H1 (cell line): Measurements from ENCODE around the gene TECPR2. TPM values are rescaled to one million over a fixed set of nuclear protein-coding genes. Genes with fewer than 3 reads are reported as not detected.

Experiments used
- CTCF ChIA-PET: fragments of 300-600 bp; sonication (Branson Sonifier 250); formaldehyde crosslinking; loops from one replicate; lab custom pipeline; 2021; ENCODE audit not compliant: partially characterized antibody; lab: Charles Lee
- POLR2A ChIA-PET: fragments of 300-600 bp; sonication (Branson Sonifier 250); formaldehyde crosslinking; loops from one replicate; lab custom pipeline; 2021; ENCODE audit warnings: inconsistent platforms; ENCODE audit not compliant: partially characterized antibody; lab: Charles Lee
- DNase-seq, 2 experiments: peaks; one replicate each; pipeline versions ENCODE4 v3.0.0 to v3.0.0-alpha.2; 2010 to 2022; ENCODE audit warnings: low spot score in 2 of 2, low read depth in 1 of 2, mixed read lengths in 1 of 2
- FAIRE-seq: peaks from 2 replicates; lab custom pipeline; 2011; peaks lifted over from hg19 to GRCh38; lab: Jason Lieb, UNC
- H2AFZ ChIP-seq: 2 replicates; pipeline ENCODE4 v1.8.1; 2012; ENCODE audit warnings: low read length, inconsistent platforms
- H2AK5ac ChIP-seq: 2 replicates; pipeline ENCODE4 v1.6.1; 2013; ENCODE audit warnings: low read depth, low read length
- H2BK120ac ChIP-seq: replicated peaks from 2 replicates; pipeline ENCODE3; 2013; ENCODE audit warnings: low read depth, low read length, inconsistent platforms
- H2BK12ac ChIP-seq: 2 replicates; pipeline ENCODE4 v1.6.1; 2013; ENCODE audit warnings: low read depth, low read length
- H2BK15ac ChIP-seq: 2 replicates; pipeline ENCODE4 v1.6.1; 2013; ENCODE audit warnings: low read length
- H2BK20ac ChIP-seq: 2 replicates; pipeline ENCODE4 v1.6.1; 2013; ENCODE audit warnings: low read length
- H2BK5ac ChIP-seq: 2 replicates; pipeline ENCODE4 v1.6.1; 2013; ENCODE audit warnings: low read depth, low read length
- H3K14ac ChIP-seq: 2 replicates; pipeline ENCODE4 v1.6.1; 2013; ENCODE audit warnings: inconsistent platforms; ENCODE audit not compliant: insufficient read length
- H3K18ac ChIP-seq: 2 replicates; pipeline ENCODE4 v1.6.1; 2013; ENCODE audit warnings: low read length; ENCODE audit errors: extremely low read depth
- H3K23ac ChIP-seq: 2 replicates; pipeline ENCODE4 v1.6.1; 2013; ENCODE audit warnings: inconsistent platforms; ENCODE audit not compliant: insufficient read length
- H3K23me2 ChIP-seq: 2 replicates; pipeline ENCODE4 v1.6.1; 2013; ENCODE audit warnings: low read depth, low read length
- H3K27ac ChIP-seq: 2 replicates; pipeline ENCODE4 v1.6.1; 2011; ENCODE audit warnings: low read depth, low read length, inconsistent platforms
- H3K27me3 ChIP-seq, 4 experiments: replicated peaks in 1 of 4; 1 replicate in 1 of 4; 2 replicates in 3 of 4; pipeline versions ENCODE4 v1.6.1 to v1.8.1; 2011 to 2013; ENCODE audit warnings: low read length in 3 of 4, mild to moderate bottlenecking in 3 of 4, inconsistent platforms in 2 of 4, mixed read lengths in 2 of 4, moderate library complexity in 1 of 4; ENCODE audit not compliant: control insufficient read depth in 3 of 4, insufficient read depth in 3 of 4; ENCODE audit errors: extremely low read depth in 1 of 4
- H3K36me3 ChIP-seq, 4 experiments: 2 replicates each; pipeline versions ENCODE4 v1.6.1 to v1.8.1; 2011 to 2013; ENCODE audit warnings: mild to moderate bottlenecking in 4 of 4, low read length in 3 of 4, moderate library complexity in 2 of 4, control low read depth in 1 of 4, inconsistent platforms in 1 of 4; ENCODE audit not compliant: insufficient read depth in 4 of 4, control insufficient read depth in 2 of 4
- H3K4ac ChIP-seq: replicated peaks from 2 replicates; pipeline ENCODE3; 2013; ENCODE audit warnings: low read length, low read depth, mixed read lengths, inconsistent platforms; ENCODE audit not compliant: insufficient read length
- H3K4me1 ChIP-seq, 4 experiments: replicated peaks in 1 of 4; 1 replicate in 1 of 4; 2 replicates in 3 of 4; pipeline versions ENCODE4 v1.6.1 to v1.8.1; 2011 to 2013; ENCODE audit warnings: low read length in 3 of 4, inconsistent platforms in 2 of 4, mixed read lengths in 1 of 4; ENCODE audit not compliant: insufficient read depth in 4 of 4, control insufficient read depth in 3 of 4
- H3K4me2 ChIP-seq, 2 experiments: 2 replicates each; pipeline versions ENCODE4 v1.6.1 to v1.8.1; 2011 to 2013; ENCODE audit warnings: low read depth in 2 of 2, low read length in 2 of 2, control low read depth in 1 of 2, inconsistent platforms in 1 of 2, mild to moderate bottlenecking in 1 of 2; ENCODE audit not compliant: insufficient read depth in 1 of 2
- H3K4me3 ChIP-seq, 4 experiments: fragments of 200-600, 300-600 bp in 1 of 4; sonication (generic), shearing (Covaris generic), sonication (Bioruptor Twin) in 1 of 4; 2 replicates each; pipeline versions ENCODE4 v1.5.1 to v1.8.1; 2011 to 2016; ENCODE audit warnings: low read length in 4 of 4, low read depth in 3 of 4, control low read depth in 2 of 4, inconsistent platforms in 2 of 4, mild to moderate bottlenecking in 2 of 4, mixed read lengths in 1 of 4, moderate library complexity in 1 of 4; ENCODE audit not compliant: insufficient read depth in 2 of 4; ENCODE audit errors: extremely low read depth in 1 of 4
- H3K56ac ChIP-seq: replicated peaks from 2 replicates; pipeline ENCODE3; 2013; ENCODE audit warnings: low read depth, mild to moderate bottlenecking, mixed read lengths, low read length, inconsistent platforms; ENCODE audit not compliant: insufficient read length
- H3K79me1 ChIP-seq: 2 replicates; pipeline ENCODE4 v1.6.1; 2013; ENCODE audit warnings: low read depth, low read length, control low read depth
- H3K79me2 ChIP-seq, 2 experiments: 2 replicates each; pipeline versions ENCODE4 v1.6.1 to v1.8.1; 2012 to 2013; ENCODE audit warnings: low read length in 2 of 2, mild to moderate bottlenecking in 2 of 2, inconsistent platforms in 1 of 2; ENCODE audit not compliant: insufficient read depth in 2 of 2, control insufficient read depth in 1 of 2
- H3K9ac ChIP-seq, 4 experiments: replicated peaks in 1 of 4; 1 replicate in 1 of 4; 2 replicates in 3 of 4; pipeline versions ENCODE4 v1.6.1 to v1.8.1; 2011 to 2013; ENCODE audit warnings: low read depth in 3 of 4, low read length in 3 of 4, control low read depth in 2 of 4, mild to moderate bottlenecking in 2 of 4, moderate library complexity in 2 of 4, inconsistent platforms in 1 of 4; ENCODE audit errors: extremely low read depth in 1 of 4
- H3K9me3 ChIP-seq, 2 experiments: 2 replicates each; pipeline versions ENCODE4 v1.6.1 to v1.8.1; 2012 to 2013; ENCODE audit warnings: mild to moderate bottlenecking in 2 of 2, moderate library complexity in 2 of 2, control low read depth in 1 of 2, inconsistent platforms in 1 of 2, low read depth in 1 of 2, low read length in 1 of 2, mixed read lengths in 1 of 2; ENCODE audit not compliant: insufficient read depth in 2 of 2
- H4K20me1 ChIP-seq, 2 experiments: replicated peaks in 1 of 2; 2 replicates each; pipeline versions ENCODE3 to v1.8.1; 2011 to 2013; ENCODE audit warnings: inconsistent platforms in 2 of 2, low read length in 2 of 2, mild to moderate bottlenecking in 1 of 2; ENCODE audit not compliant: insufficient read depth in 2 of 2, control insufficient read depth in 1 of 2
- H4K5ac ChIP-seq: 2 replicates; pipeline ENCODE4 v1.6.1; 2013; ENCODE audit warnings: low read length, low read depth, mixed read lengths, inconsistent platforms; ENCODE audit not compliant: insufficient read length
- H4K8ac ChIP-seq: 2 replicates; pipeline ENCODE4 v1.8.0; 2013; ENCODE audit warnings: mild to moderate bottlenecking, moderate library complexity, low read length, inconsistent platforms; ENCODE audit not compliant: insufficient read depth; ENCODE audit errors: extremely low read depth
- H4K91ac ChIP-seq: replicated peaks from 2 replicates; pipeline ENCODE3; 2013; ENCODE audit warnings: low read length, mixed read lengths, inconsistent platforms; ENCODE audit not compliant: insufficient read length
- CHD1 ChIP-seq: IDR thresholded peaks from 2 replicates; pipeline ENCODE4 v1.6.1; 2012; ENCODE audit warnings: low read depth, low read length, improper control_type of control experiment
- EZH2 ChIP-seq: fragments of 200-600 bp; sonication (generic); IDR thresholded peaks from 2 replicates; pipeline ENCODE4 v1.7.1; 2012; ENCODE audit warnings: low read depth, mild to moderate bottlenecking, moderate library complexity, low read length, inconsistent platforms; ENCODE audit not compliant: severe bottlenecking
- FOSL1 ChIP-seq: IDR thresholded peaks from 2 replicates; pipeline ENCODE4 v1.6.1; 2011; ENCODE audit warnings: mild to moderate bottlenecking, low read depth, low read length, moderate library complexity; ENCODE audit not compliant: insufficient read depth
- PHF8 ChIP-seq: fragments of 200-600 bp; sonication (generic); conservative IDR thresholded peaks from 2 replicates; pipeline ENCODE4 v1.7.1; 2012; ENCODE audit warnings: low read depth, mild to moderate bottlenecking, inconsistent platforms, low read length, moderate library complexity
- POLR2AphosphoS5 ChIP-seq: IDR thresholded peaks from 2 replicates; pipeline ENCODE4 v1.6.1; 2011; ENCODE audit warnings: low read depth, low read length
- RNF2 ChIP-seq: fragments of 200-900, 300-1000 bp; sonication (generic); IDR thresholded peaks from 2 replicates; pipeline ENCODE4 v1.7.1; 2016; ENCODE audit warnings: borderline replicate concordance, low read depth, mild to moderate bottlenecking, antibody characterized with exemption, low read length; ENCODE audit not compliant: poor library complexity, severe bottlenecking; ENCODE audit errors: missing control alignments
- SRF ChIP-seq: IDR thresholded peaks from 2 replicates; pipeline ENCODE4 v1.6.1; 2011; ENCODE audit warnings: mild to moderate bottlenecking, low read depth, low read length, moderate library complexity
- TCF12 ChIP-seq: IDR thresholded peaks from 2 replicates; pipeline ENCODE4 v1.6.1; 2011; ENCODE audit warnings: low read depth, mild to moderate bottlenecking, low read length
- USF2 ChIP-seq: IDR thresholded peaks from 2 replicates; pipeline ENCODE4 v1.6.1; 2011; ENCODE audit warnings: low read length, improper control_type of control experiment
- YY1 ChIP-seq: IDR thresholded peaks from 2 replicates; pipeline ENCODE4 v1.6.1; 2011; ENCODE audit warnings: low read depth, mild to moderate bottlenecking, low read length
- WGBS, 2 experiments: shearing (Covaris generic) in 1 of 2; methylation state at CpG; one replicate each; pipeline versions ENCODE4 v1.1.6 to v1.1.7; 2013 to 2015; ENCODE audit warnings: low lambda C conversion rate in 2 of 2, mixed read lengths in 2 of 2, inconsistent platforms in 1 of 2, low coverage in 1 of 2, missing lambda C conversion rate in 1 of 2; ENCODE audit not compliant: insufficient replicate concordance in 2 of 2, insufficient coverage in 1 of 2, insufficient read length in 1 of 2; ENCODE audit errors: extremely low coverage in 1 of 2, missing lambda C conversion rate in 1 of 2; 5-methylcytosine and 5-hydroxymethylcytosine counted together
- polyA plus RNA-seq, 7 experiments: library from polyadenylated mRNA; depleted of rRNA in 3 of 7; stranded (reverse) in 5 of 7; unstranded in 2 of 7; fragments of >200 nt in 5 of 7; fragments of 200-250 nt in 2 of 7; gene quantifications; 1 replicate in 5 of 7; 2 replicates in 1 of 7; 4 replicates in 1 of 7; pipeline versions ENCODE4 v1.2.1 to v1.2.3, GENCODE V29; 2011 to 2013; ENCODE audit warnings: missing spikeins in 2 of 7, mixed read lengths in 2 of 7
- total RNA-seq: library from RNA; stranded (reverse); fragmentation: NEBNext Ultra II Directional; extraction: Animal tissue kit (Norgen Biotek cat#: 25700); gene quantifications from 2 replicates; pipeline ENCODE4 v1.2.1, GENCODE V29; 2021

TECPR2 gene
- total and polyA plus RNA-seq, 2 of the 8 experiments (the other 6 are each of a cell fraction or from before 2014, with no cell fraction given) = 6.8 to 19.4 TPM

- H2BK15ac ChIP-seq = no peak overlapping the region
- WGBS, 2 experiments = 91% methylated on average over 18 of the region's 18 CpGs; no CpG with 5 or more reads in 1 of the 2 experiments
- H3K14ac ChIP-seq = no peak overlapping the region
- H2BK20ac ChIP-seq = no peak overlapping the region
- no peak overlapping the region for H3K56ac ChIP-seq
- no peak overlapping the region for H2BK12ac ChIP-seq
- H3K4me1 ChIP-seq = no peaks in the 10 kb centered on the region
- no peak overlapping the region for H4K5ac ChIP-seq
- H3K4me3 ChIP-seq = no peak overlapping the region
- H3K4me2 ChIP-seq = no peak overlapping the region
- H2AK5ac ChIP-seq = no peak overlapping the region
- no peak overlapping the region for H3K4ac ChIP-seq
- H3K9me3 ChIP-seq = no peaks in the 10 kb centered on the region
- no peaks in the 10 kb centered on the region for H4K20me1 ChIP-seq
- no peak overlapping the region for H4K8ac ChIP-seq
- no peaks in the 10 kb centered on the region for H3K79me2 ChIP-seq
- no peak overlapping the region for H3K18ac ChIP-seq
- H3K23ac ChIP-seq = no peak overlapping the region
- H2AFZ ChIP-seq = no peak overlapping the region
- POLR2A ChIA-PET = no interaction called here
- H3K79me1 ChIP-seq = no peaks in the 10 kb centered on the region
- no peak for FAIRE-seq
- no peaks in the 10 kb centered on the region for H3K23me2 ChIP-seq
- no peak overlapping the region for H4K91ac ChIP-seq
- no peak overlapping the region for H3K9ac ChIP-seq
- no peak for DNase-seq
- TF ChIP-seq USF2 = no peak
- no peak for TF ChIP-seq PHF8
- no peak for TF ChIP-seq EZH2
- no peak for TF ChIP-seq CHD1
- TF ChIP-seq RNF2 = no peak
- no peak for TF ChIP-seq TCF12
- TF ChIP-seq SRF = no peak
- no peak for TF ChIP-seq FOSL1
- no peak for TF ChIP-seq POLR2AphosphoS5
- TF ChIP-seq YY1 = no peak
- no peaks in the 10 kb centered on the region; a peak in 1 of 8 replicates for H3K36me3 ChIP-seq
- H3K27ac ChIP-seq = no peak overlapping the region
- no peak overlapping the region for H2BK120ac ChIP-seq
- no peaks in the 10 kb centered on the region for H3K27me3 ChIP-seq
- no peak overlapping the region for H2BK5ac ChIP-seq
- CTCF ChIA-PET = interaction anchor here (1.0 to 3.3 kb wide), 2 partner anchors 10 to 208 kb away, joined by 3 to 13 read pairs; no protein-coding TSS in a partner anchor
These were observed 127.7 kb downstream of the TECPR2 start for GRCh38 chr14:102490456-102490855.
